Measurements from ENCODE around the gene TAL2. TPM values are rescaled to one million over a fixed set of nuclear protein-coding genes. Genes with fewer than 3 reads are reported as not detected.

Gene TAL2
- total RNA-seq, 4 donors from 2014 or later = 3.7 TPM; not detected in 3

DNA sequence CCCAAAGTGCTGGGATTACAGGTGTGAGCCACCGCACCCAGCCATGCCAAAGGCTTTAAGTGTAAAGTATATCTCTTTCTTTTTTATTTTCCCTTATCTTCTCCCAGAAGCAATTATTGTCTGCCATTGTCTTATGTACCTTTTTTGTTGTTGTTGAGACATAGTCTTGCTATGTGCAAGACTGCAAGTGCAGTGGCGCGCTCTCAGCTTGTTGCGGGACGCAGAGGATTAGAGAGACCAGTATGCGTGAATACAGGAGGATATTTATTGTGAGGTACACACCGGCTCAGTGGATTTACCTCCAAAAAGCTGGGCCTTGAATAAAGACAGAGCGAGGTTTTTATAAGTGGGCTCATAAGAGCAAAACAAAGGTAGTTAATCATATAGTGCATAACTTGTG lies 43.9 kb downstream of the TAL2 start:
- Histone ChIP-seq H3K27ac (no peak overlapping the region), H3K4me1 (no peaks in the 10 kb centered on the region), H3K27me3 (no peaks in the 10 kb centered on the region), H3K4me3 (no peak overlapping the region), H3K9me3 (no peaks in the 10 kb centered on the region), H3K36me3 (peaks cover 0 to 4% (median 0%) of the 10 kb centered on the region in 3 donors)
- TF ChIP-seq POLR2A (IDR thresholded peaks at IDR 0.05) = no peak
- TF ChIP-seq, protein P1, sequence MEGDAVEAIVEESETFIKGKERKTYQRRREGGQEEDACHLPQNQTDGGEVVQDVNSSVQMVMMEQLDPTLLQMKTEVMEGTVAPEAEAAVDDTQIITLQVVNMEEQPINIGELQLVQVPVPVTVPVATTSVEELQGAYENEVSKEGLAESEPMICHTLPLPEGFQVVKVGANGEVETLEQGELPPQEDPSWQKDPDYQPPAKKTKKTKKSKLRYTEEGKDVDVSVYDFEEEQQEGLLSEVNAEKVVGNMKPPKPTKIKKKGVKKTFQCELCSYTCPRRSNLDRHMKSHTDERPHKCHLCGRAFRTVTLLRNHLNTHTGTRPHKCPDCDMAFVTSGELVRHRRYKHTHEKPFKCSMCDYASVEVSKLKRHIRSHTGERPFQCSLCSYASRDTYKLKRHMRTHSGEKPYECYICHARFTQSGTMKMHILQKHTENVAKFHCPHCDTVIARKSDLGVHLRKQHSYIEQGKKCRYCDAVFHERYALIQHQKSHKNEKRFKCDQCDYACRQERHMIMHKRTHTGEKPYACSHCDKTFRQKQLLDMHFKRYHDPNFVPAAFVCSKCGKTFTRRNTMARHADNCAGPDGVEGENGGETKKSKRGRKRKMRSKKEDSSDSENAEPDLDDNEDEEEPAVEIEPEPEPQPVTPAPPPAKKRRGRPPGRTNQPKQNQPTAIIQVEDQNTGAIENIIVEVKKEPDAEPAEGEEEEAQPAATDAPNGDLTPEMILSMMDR (IDR thresholded peaks at IDR 0.05) = no peak
- TF ChIP-seq EP300 (IDR thresholded peaks at IDR 0.05) = no peak
- 97% methylated on average over 8 of the region's 8 CpGs for WGBS, 2 donors
- no peak for DNase-seq (ENCODE audit: low spot score in 2 of 2)

DNA sequence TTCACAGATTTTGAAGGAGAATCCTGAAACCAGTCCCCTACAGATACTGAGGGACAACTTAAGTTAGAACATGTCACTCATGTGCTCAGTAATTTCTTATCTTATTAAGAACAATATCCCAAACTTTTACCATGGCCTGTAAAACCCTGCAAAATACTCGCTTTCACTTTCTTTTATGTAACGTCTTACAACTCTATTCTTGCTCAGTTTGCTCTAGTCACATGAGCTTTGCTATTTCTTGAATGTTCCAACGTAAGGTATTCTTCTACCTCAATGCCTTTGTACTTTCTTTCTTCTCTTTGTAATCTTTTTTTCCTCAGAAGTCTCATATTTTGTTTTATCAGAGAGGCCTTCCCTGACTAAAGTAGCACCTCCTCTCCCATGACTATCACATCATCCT lies 46.1 kb downstream of the TAL2 start:
- H3K27ac ChIP-seq = no peak overlapping the region
- H3K36me3 ChIP-seq = peaks cover 0 to 6% (median 0%) of the 10 kb centered on the region in 3 donors
- no peak overlapping the region for H3K4me3 ChIP-seq
- TF ChIP-seq, protein P1 (IDR thresholded peaks at IDR 0.05) = no peak
- TF ChIP-seq POLR2A (IDR thresholded peaks at IDR 0.05) (no peak), EP300 (IDR thresholded peaks at IDR 0.05) (no peak)
- WGBS, 2 donors = 72 to 74% methylated on average over 3 of the region's 3 CpGs
- H3K9me3 ChIP-seq = no peaks in the 10 kb centered on the region
- no peak for DNase-seq (ENCODE audit: low spot score in 2 of 2)
- H3K4me1 ChIP-seq = no peaks in the 10 kb centered on the region
- H3K27me3 ChIP-seq = no peaks in the 10 kb centered on the region

DNA sequence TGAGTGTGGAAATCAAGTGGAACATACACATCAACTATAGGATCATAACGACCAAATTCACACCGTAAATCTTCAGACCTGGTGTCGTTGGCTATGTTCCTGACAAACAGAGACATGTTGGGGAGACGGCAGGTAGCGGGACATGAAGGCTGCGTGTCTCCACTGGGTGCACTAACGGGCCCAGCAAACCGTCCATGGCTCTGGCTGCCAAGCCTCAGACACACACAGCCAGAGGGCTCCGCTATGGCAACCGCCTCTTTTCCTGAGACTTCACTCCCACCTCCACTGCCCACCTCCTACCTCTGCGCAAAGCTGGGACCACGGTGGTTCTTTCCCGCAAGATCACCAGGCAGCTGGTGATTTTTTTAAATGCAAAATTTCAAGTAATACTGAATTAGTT lies 48.4 kb downstream of the TAL2 start:
- H3K9me3 ChIP-seq = no peaks in the 10 kb centered on the region
- no peaks in the 10 kb centered on the region for H3K27me3 ChIP-seq
- no peaks in the 10 kb centered on the region for H3K4me1 ChIP-seq
- TF ChIP-seq, protein P1 (IDR thresholded peaks at IDR 0.05) = no peak
- TF ChIP-seq EP300 (IDR thresholded peaks at IDR 0.05) = no peak
- no peak for TF ChIP-seq POLR2A (IDR thresholded peaks at IDR 0.05)
- no peak for DNase-seq (ENCODE audit: low spot score in 2 of 2)
- H3K4me3 ChIP-seq = no peak overlapping the region
- H3K27ac ChIP-seq = no peak overlapping the region
- 94 to 96% methylated on average over 13 of the region's 13 CpGs for WGBS, 2 donors
- peaks cover 0 to 19% (median 0%) of the 10 kb centered on the region in 3 donors for H3K36me3 ChIP-seq

DNA sequence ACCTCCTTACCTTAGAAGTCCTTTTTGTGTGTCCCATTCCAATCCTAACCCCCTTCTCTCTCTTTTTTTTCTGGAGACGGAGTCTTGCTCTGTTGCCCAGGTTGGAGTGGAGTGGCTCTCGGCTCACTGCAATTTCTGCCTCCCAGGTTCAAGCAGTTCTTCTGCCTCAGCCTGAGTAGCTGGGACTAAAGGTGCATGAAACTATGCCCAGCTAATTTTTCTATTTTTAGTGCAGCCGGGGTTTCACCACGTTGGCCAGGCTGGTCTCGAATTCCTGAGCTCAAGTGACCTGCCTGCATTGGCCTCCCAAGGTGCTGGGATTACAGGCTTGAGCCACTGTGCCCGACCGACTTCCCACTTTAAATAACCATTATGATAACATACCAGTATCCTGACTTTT lies 49.6 kb downstream of the TAL2 start:
- DNase-seq (ENCODE audit: low spot score in 2 of 2) = no peak
- H3K4me3 ChIP-seq = no peak overlapping the region
- 88% methylated on average over 7 of the region's 7 CpGs for WGBS, 2 donors
- no peak overlapping the region for H3K27ac ChIP-seq
- peaks cover 0 to 19% (median 0%) of the 10 kb centered on the region in 3 donors for H3K36me3 ChIP-seq
- no peaks in the 10 kb centered on the region for H3K4me1 ChIP-seq
- H3K9me3 ChIP-seq = no peaks in the 10 kb centered on the region
- TF ChIP-seq, protein P1 (IDR thresholded peaks at IDR 0.05) = no peak
- no peak for TF ChIP-seq POLR2A (IDR thresholded peaks at IDR 0.05)
- TF ChIP-seq EP300 (IDR thresholded peaks at IDR 0.05) = no peak
- no peaks in the 10 kb centered on the region for H3K27me3 ChIP-seq

DNA sequence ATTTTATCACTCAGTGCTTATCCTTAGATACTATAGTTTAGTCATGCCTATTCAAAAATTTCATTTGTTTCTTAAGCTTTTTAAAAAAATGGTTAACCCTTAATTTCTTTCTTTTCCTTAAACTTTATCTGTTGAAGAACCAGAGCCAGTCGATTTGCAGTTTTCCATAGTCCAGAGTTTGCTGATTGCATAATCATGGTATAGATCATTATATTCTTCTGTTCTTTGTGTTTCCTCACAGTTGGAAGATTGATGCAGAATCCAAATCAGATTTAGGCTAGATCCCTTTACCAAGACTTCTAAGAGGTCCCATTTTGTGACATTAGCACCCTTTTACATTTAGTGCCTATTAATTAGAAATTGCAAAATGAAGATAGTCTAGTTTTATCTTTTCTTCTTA lies 50.0 kb downstream of the TAL2 start:
- Histone ChIP-seq H3K36me3 (peaks cover 0 to 19% (median 0%) of the 10 kb centered on the region in 3 donors), H3K9me3 (no peaks in the 10 kb centered on the region), H3K27me3 (no peaks in the 10 kb centered on the region), H3K4me3 (no peak overlapping the region), H3K4me1 (no peaks in the 10 kb centered on the region), H3K27ac (no peak overlapping the region)
- 77 to 85% methylated on average over 1 of the region's 1 CpG for WGBS, 2 donors
- TF ChIP-seq, protein P1 (IDR thresholded peaks at IDR 0.05) = no peak
- TF ChIP-seq POLR2A (IDR thresholded peaks at IDR 0.05) (no peak), EP300 (IDR thresholded peaks at IDR 0.05) (no peak)
- DNase-seq (ENCODE audit: low spot score in 2 of 2) = no peak

Other genes with a start within 250 kb of the TAL2 start
- 10 to 100 TPM in 1 of 4 donors, 1 to 10 TPM in 3; 2.9 to 13.2 (median 6.0) TPM for gene FSD1L, start 214.4 kb upstream of the TAL2 start, total RNA-seq
- gene FKTN, start 104.3 kb upstream of the TAL2 start, total RNA-seq = 10 to 100 TPM in 3 of 4 donors, 1 to 10 TPM in 1; 8.6 to 18.2 (median 14.0) TPM
- gene TMEM38B, start 32.1 kb downstream of the TAL2 start, total RNA-seq = 10 to 100 TPM in 2 of 4 donors, 1 to 10 TPM in 2; 6.8 to 27.0 (median 10.9) TPM

All from tibial nerve (tissue), 4 donors.